Left lung (tissue), 10 donors: ENCODE results near the gene SMCHD1. TPM values are rescaled to one million over a fixed set of nuclear protein-coding genes. Genes with fewer than 3 reads are reported as not detected.

Source experiments
- ATAC-seq: fragments of 200-7000 bp; cut with Tn5 transposase; one replicate; pipeline ENCODE4 v1.9.1; 2020; ENCODE audit warnings: moderate library complexity
- DNase-seq, 4 donors: peaks; one replicate each; pipeline ENCODE4 v3.0.0-alpha.2; 2013 to 2020
- H3K27ac ChIP-seq, 2 donors: fragments of 200-600 bp; sonication (generic) in 1 of 2; one replicate each; pipeline versions ENCODE4 v1.5.0 to v1.8.0; 2020 to 2021
- H3K27me3 ChIP-seq, 2 donors: fragments of 200-600 bp; sonication (generic) in 1 of 2; one replicate each; pipeline versions ENCODE4 v1.5.0 to v1.8.0; 2020 to 2021
- H3K36me3 ChIP-seq, 2 donors: fragments of 200-600 bp; sonication (generic) in 1 of 2; one replicate each; pipeline versions ENCODE4 v1.5.0 to v1.8.0; 2020 to 2021
- H3K4me1 ChIP-seq, 2 donors: fragments of 200-600 bp; one replicate each; pipeline ENCODE4 v1.8.0; 2021
- H3K4me3 ChIP-seq, 2 donors: fragments of 200-600 bp; sonication (generic) in 1 of 2; one replicate each; pipeline versions ENCODE4 v1.5.0 to v1.8.0; 2020 to 2021; ENCODE audit warnings: mild to moderate bottlenecking in 1 of 2
- H3K9me3 ChIP-seq, 2 donors: fragments of 200-600 bp; sonication (generic) in 1 of 2; one replicate each; pipeline versions ENCODE4 v1.5.0 to v1.8.0; 2020 to 2021
- CTCF ChIP-seq, 2 donors: fragments of 200-600 bp; sonication (generic) in 1 of 2; IDR thresholded peaks; one replicate each; pipeline versions ENCODE4 v1.5.0 to v1.8.0; 2021; ENCODE audit warnings: antibody characterized with exemption in 2 of 2
- intact Hi-C, 2 donors: fragments of 100-400 bp; cut with DNase I; formaldehyde crosslinking; loops; one replicate each; pipeline versions ENCODE4 v1.11.2 to v1.14.2; 2022
- polyA plus RNA-seq, 6 donors: library from polyadenylated mRNA; unstranded; fragments of 120-200 nt; gene quantifications; one replicate each; pipeline ENCODE4 v1.2.1, GENCODE V29; 2013; ENCODE audit not compliant: insufficient read length in 6 of 6
- total RNA-seq, 2 donors: library from RNA; stranded (reverse); fragmentation: NEBNext Ultra II Directional; extraction: Animal tissue kit (Norgen Biotek cat#: 25700); gene quantifications; one replicate each; pipeline ENCODE4 v1.2.1, GENCODE V29; 2021
- donor health status: DM: no; HTN: yes; CAD: no.
- donor health status: DM: no; HTN: no; CAD: no.

SMCHD1 gene
- total and polyA plus RNA-seq, 8 donors = 42.3 to 83.1 (median 72.2) TPM

GRCh38 chr18:2644535-2644934 lies 11.0 kb upstream of the SMCHD1 start:
- TF ChIP-seq CTCF (IDR thresholded peaks at IDR 0.05) = no peak

GRCh38 chr18:2651981-2652380 lies 3.5 kb upstream of the SMCHD1 start:
- intact Hi-C loops = no loop called here
- Histone ChIP-seq H3K27ac (no peak overlapping the region), H3K4me3 (no peak overlapping the region), H3K27me3 (no peaks in the 10 kb centered on the region), H3K36me3 (no peaks in the 10 kb centered on the region), H3K9me3 (no peaks in the 10 kb centered on the region), H3K4me1 (peaks cover 0 to 19% of the 10 kb centered on the region in 2 donors)
- no peak for TF ChIP-seq CTCF (IDR thresholded peaks at IDR 0.05)
- ATAC-seq (no peak), DNase-seq (no peak)

More at GRCh38 chr18:2644535-2644934, 11.0 kb upstream of the SMCHD1 start:
- no peak overlapping the region for H3K4me3 ChIP-seq
- intact Hi-C loops = no loop called here
- no peaks in the 10 kb centered on the region for H3K9me3 ChIP-seq
- H3K4me1 ChIP-seq = peaks cover 0 to 53% of the 10 kb centered on the region in 2 donors
- H3K36me3 ChIP-seq = no peaks in the 10 kb centered on the region
- ATAC-seq = no peak
- H3K27me3 ChIP-seq = no peaks in the 10 kb centered on the region
- DNase-seq = no peak
- H3K27ac ChIP-seq = no peak overlapping the region

- Histone ChIP-seq H3K4me3 (no peak overlapping the region), H3K4me1 (peaks cover 6 to 34% of the 10 kb centered on the region in 2 donors), H3K27me3 (no peaks in the 10 kb centered on the region), H3K9me3 (no peaks in the 10 kb centered on the region), H3K27ac (peak overlapping the region in 1 of 2 donors; percentile 99), H3K36me3 (no peaks in the 10 kb centered on the region)
- no peak for DNase-seq
- TF ChIP-seq CTCF (IDR thresholded peaks at IDR 0.05) = no peak
- intact Hi-C loops = no loop called here
- no peak for ATAC-seq
Measured at GRCh38 chr18:2653467-2653866, 2.1 kb upstream of the SMCHD1 start.

- H3K27me3 ChIP-seq = no peaks in the 10 kb centered on the region
- intact Hi-C loops = no loop called here
- H3K27ac ChIP-seq = peak overlapping the region; percentile 96 to 99
- TF ChIP-seq CTCF (IDR thresholded peaks at IDR 0.05) = no peak
- H3K36me3 ChIP-seq = no peaks in the 10 kb centered on the region
- DNase-seq = no peak
- ATAC-seq = no peak
- peaks cover 12 to 42% of the 10 kb centered on the region in 2 donors for H3K4me1 ChIP-seq
- H3K4me3 ChIP-seq = peak overlapping the region; percentile 67 to 96
- H3K9me3 ChIP-seq = no peaks in the 10 kb centered on the region
Measured at GRCh38 chr18:2654169-2654927, 1.2 kb upstream of the SMCHD1 start.

- Histone ChIP-seq H3K36me3 (no peaks in the 10 kb centered on the region), H3K27me3 (no peaks in the 10 kb centered on the region), H3K9me3 (no peaks in the 10 kb centered on the region), H3K4me3 (peak overlapping the region; percentile 67 to 96), H3K4me1 (peaks cover 12 to 47% of the 10 kb centered on the region in 2 donors), H3K27ac (peak overlapping the region; percentile 96 to 99)
- intact Hi-C loops = no loop called here
- no peak for TF ChIP-seq CTCF (IDR thresholded peaks at IDR 0.05)
- DNase-seq (peak in 1 of 4 donors; percentile 90), ATAC-seq (peak; percentile 34)
Measured at GRCh38 chr18:2654928-2655177, 673 bp upstream of the SMCHD1 start.
